GM19463 (cell line): Measurements from ENCODE around the gene CCT3.

Source experiments
- ATAC-seq: cut with Tn5 transposase; IDR thresholded peaks from one replicate; pipeline ENCODE4 v1.9.1; 2021; ENCODE audit warnings: mild to moderate bottlenecking, moderate library complexity; ENCODE audit not compliant: unreplicated experiment

Gene CCT3

DNA sequence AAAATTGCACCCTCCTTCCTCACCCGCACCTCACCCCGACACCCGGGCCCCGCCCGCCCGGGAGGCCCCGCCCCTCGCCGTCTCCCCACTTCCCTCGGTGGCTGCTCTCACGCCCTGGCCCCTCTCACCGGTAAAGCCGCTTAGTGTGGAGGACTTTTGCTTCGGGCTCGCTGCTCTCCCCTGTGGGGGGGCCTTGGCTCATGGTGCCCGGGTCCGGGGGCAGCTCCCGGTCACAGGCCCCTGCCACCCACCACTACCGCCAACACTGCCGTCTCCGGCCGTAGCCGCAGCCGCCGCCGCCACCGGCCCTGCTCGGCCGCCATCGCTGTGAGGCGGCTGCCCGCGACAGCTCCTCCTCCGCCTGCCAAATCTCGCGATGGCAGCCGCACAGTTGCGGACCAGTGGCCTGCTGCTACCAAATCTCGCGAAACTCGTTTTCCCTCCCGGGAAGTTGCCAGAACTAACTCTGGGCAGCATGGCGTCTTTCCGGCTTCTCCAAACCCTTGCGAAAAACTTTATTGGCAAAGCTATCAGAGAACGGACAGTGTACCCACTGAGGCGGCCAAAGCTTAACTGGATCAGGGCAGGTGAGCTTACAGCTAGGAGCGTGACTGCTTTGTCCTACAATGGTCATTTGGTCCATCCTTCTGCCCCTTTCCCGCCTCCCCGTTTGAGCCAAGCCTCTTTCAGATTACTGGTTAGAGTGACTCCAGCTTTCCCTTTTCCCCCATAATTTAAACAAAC lies 55.4 kb downstream of the CCT3 start, which contains the start of gene SMG5:
SMG5 (minus strand) TSS at position 347 of the 744 bp plus-strand sequence; CDS start at position 202, 145 bp downstream.
- ATAC-seq: peak; percentile 73

- ATAC-seq: no peak
Measured at GRCh38 chr1:156281693-156282478, 56.2 kb downstream of the CCT3 start.

DNA sequence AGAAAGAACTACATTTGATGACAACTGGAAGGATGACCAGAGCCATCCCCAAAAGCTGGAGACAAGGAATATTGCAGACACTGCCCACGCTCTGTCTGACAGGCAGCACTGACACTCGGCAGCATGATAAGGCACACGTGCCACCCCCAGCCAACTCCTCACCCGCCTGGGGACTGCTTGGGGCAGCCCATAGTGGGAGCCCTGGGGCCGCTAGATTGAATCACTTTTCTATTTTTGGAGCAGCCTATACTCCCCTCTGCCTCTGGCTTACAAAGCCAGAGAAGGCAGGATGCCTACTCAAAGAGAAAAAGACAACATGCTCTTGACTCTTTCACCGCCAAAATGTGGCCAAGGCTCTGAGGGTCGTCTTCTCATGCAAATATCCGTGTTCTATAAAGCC lies 56.8 kb downstream of the CCT3 start:
- ATAC-seq: peak; percentile 43

DNA sequence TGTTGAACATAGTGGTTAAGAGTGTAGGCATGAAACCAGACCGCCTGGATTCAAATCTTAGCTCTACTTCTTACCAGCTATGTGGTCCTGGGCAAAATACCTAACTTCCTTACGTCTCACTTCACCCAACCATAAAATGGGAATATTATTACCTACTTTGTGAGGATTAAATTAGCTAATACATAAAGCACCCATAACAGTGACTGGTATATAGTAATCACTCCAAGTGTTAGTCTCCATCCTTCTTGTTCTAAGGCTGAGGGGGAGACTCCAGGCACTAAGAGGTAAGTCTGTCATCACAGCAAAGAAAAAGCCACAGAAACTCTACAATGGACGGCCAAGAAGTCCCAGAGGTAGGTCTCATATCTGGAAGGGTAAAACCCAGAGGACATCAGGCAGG lies 58.3 kb downstream of the CCT3 start:
- ATAC-seq: no peak

DNA sequence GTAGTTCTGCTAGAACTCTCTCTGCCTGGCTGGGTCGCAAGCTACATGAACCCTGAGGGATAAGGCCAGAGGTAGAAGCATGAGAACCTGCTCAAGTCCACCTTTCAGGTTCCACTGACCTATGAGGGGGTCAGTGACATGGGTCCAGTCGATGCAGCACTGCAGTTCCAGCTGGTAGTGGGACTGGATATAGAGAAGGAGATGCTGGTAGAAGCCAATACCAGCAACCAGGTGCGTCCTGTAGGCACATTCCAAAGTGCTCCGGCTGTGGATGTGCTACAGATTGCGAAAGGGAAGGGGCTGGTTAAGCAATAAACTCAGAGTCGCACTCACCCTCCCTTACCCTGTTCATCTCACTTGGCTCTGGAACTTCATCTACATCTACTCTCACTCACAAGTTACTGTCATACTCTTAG lies 61.1 kb downstream of the CCT3 start:
- ATAC-seq: no peak

GRCh38 chr1:156276532-156276931 lies 61.6 kb downstream of the CCT3 start:
- no peak for ATAC-seq

- no peak for ATAC-seq
Measured at GRCh38 chr1:156270314-156270713, 67.8 kb downstream of the CCT3 start.

GRCh38 chr1:156268336-156268735 lies 69.8 kb downstream of the CCT3 start:
- ATAC-seq: no peak

DNA sequence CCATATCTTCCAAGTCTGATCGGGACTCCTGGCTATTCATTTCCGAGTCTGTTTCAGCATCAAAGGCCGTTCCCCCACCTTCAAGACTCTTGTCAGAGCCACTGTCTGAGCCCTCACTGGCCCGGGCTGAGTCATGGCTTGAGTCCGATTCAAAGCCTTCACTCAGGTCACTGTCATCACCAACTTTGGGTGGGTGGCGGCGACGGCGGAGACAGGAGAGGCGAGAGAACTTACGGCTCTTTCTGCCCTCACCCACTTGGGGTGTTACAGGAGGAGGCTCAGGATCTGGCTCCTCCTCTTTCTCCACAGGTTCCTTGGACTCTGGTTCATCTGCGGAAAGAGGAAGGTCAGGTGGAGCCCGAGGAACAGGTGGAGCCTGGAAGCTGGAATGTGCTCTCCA lies 72.0 kb downstream of the CCT3 start:
- ATAC-seq: no peak

DNA sequence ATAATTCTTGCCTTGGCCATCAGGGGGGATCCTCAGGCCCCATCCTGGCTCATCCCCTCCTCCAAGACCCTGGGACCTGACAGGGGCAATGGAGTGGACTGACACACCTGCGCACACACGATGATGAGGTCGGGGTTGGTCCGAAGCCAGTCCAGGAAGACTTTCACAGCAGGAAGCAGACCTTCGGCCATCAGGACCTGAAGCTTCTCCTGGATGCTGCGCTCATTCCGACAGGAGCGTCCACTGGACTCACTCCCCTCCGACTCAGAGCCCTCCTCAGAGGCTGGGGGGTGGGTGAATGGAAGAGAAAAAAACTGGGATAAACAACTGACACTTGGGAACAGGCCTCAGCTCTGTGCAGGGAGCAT lies 74.8 kb downstream of the CCT3 start:
- no peak for ATAC-seq

DNA sequence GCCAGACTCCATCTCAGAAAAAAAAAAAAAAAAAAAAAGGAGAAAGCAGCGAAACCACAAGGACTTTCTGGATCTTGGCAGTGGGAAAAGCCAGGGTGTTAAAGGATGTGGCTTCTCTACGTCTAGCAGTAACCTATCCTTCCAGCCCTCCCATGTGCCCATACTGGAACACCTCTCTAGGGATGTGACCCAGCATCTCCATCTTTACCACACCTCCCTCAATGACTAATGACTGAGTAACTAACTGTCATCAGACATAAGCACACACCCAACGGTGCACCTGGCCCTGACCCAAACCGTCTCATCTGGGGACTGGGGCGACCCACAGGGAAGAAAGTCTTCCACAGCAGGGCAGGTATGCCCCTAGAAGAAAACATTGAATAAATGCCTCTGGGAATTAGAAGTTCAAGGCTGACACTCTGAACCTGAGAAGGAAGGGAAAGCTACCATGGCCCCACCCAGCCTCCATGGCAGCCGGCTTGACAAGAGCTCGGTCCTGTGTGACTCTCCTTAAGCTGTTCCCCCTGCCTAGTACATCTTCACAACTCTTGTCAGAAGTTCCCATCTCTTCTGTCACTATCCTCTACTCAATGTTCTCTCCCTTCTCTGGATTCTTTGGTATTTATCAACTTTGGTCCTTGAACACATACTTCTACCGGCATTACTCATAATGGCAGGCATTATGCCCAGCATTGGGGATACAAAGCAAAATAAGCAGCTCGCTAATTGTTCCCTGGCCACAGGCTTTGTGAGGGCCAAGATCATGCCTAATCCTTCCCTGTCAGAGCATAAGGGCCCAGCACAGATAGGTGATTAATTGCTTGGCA lies 75.4 kb downstream of the CCT3 start:
- no peak for ATAC-seq

GRCh38 chr1:156260896-156261295 lies 77.2 kb downstream of the CCT3 start:
- ATAC-seq: no peak

DNA sequence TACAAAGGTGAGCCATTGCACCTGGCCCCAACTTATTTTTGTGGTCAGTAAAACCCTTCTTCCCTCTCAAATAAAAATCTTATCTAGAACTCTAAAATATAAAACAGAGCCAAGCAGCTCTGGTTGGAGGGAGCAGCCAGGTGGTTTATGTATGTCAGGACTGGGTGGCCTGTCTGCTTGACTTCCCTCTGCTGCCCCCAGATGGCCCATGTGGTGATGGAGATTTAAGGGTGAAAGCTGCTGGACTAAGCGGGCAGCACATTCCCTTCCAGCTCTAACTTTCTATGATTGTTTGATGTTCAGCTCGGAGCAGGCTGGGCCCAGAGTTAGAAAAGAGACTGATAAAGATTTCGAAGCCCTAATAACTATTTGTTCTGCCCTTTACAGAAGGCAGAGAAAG lies 78.3 kb downstream of the CCT3 start:
- no peak for ATAC-seq
